Testis (tissue), 3 donors: ENCODE data around the gene ADGRA1. TPM values are rescaled to one million over a fixed set of nuclear protein-coding genes. Genes with fewer than 3 reads are reported as not detected.

Experiments
- DNase-seq: peaks from one replicate; pipeline ENCODE4 v3.0.0-alpha.2; 2019
- H3K27ac ChIP-seq, 2 donors: fragments of 200-600 bp; sonication (generic); one replicate each; pipeline ENCODE4 v1.5.1; 2019
- H3K27me3 ChIP-seq: fragments of 200-600 bp; sonication (generic); one replicate; pipeline ENCODE4 v1.5.1; 2019
- H3K36me3 ChIP-seq: fragments of 200-600 bp; sonication (generic); one replicate; pipeline ENCODE4 v1.5.1; 2017; ENCODE audit warnings: low read depth; ENCODE audit errors: missing control alignments
- H3K4me1 ChIP-seq: fragments of 200-600 bp; sonication (generic); one replicate; pipeline ENCODE4 v1.5.1; 2019
- H3K4me3 ChIP-seq, 2 donors: fragments of 200-600 bp; sonication (generic); one replicate each; pipeline ENCODE4 v1.5.1; 2017 to 2019
- H3K9me3 ChIP-seq: fragments of 200-600 bp; sonication (generic); one replicate; pipeline ENCODE4 v1.5.1; 2017
- POLR2A ChIP-seq: fragments of 450-650 bp; IDR thresholded peaks from one replicate; pipeline ENCODE4 v1.6.1; 2017; ENCODE audit warnings: antibody characterized with exemption, mild to moderate bottlenecking, moderate library complexity
- WGBS, 2 donors: methylation state at CpG; one replicate each; pipeline ENCODE4 v1.1.5; 2018; 5-methylcytosine and 5-hydroxymethylcytosine counted together
- intact Hi-C: fragments of 100-400 bp; cut with DNase I; formaldehyde crosslinking; loops from one replicate; pipeline ENCODE4 v1.15.1; 2023; ENCODE audit warnings: low total_unique reads
- polyA plus RNA-seq: library from polyadenylated mRNA; stranded (reverse); fragments of 350-450 nt; fragmentation: Illumina TruSeq; extraction: RNeasy Lipid Tissue Mini Kit (QIAGEN cat#74804); gene quantifications from one replicate; pipeline ENCODE4 v1.2.3, GENCODE V29; 2014; ENCODE audit warnings: low read depth, low replicate concordance; ENCODE audit not compliant: insufficient read depth
- total RNA-seq, 2 donors: library from RNA; depleted of rRNA; stranded (reverse); fragments of >200 nt; gene quantifications; one replicate each; pipeline ENCODE4 v1.2.3, GENCODE V29; 2016
- TF ChIP-seq, protein P1 (sequence below), 3 experiments: fragments of 450-650 bp in 2 of 3; fragments of 200-600 bp in 1 of 3; sonication (generic) in 1 of 3; IDR thresholded peaks; one replicate each; pipeline ENCODE4 v1.5.1; 2016 to 2019; ENCODE audit warnings: antibody characterized with exemption in 3 of 3, mild to moderate bottlenecking in 2 of 3, moderate library complexity in 1 of 3

The ADGRA1 gene
- total and polyA plus RNA-seq, 3 donors from 2014 or later, result 0.95 to 1.4 (median 1.1) TPM

DNA sequence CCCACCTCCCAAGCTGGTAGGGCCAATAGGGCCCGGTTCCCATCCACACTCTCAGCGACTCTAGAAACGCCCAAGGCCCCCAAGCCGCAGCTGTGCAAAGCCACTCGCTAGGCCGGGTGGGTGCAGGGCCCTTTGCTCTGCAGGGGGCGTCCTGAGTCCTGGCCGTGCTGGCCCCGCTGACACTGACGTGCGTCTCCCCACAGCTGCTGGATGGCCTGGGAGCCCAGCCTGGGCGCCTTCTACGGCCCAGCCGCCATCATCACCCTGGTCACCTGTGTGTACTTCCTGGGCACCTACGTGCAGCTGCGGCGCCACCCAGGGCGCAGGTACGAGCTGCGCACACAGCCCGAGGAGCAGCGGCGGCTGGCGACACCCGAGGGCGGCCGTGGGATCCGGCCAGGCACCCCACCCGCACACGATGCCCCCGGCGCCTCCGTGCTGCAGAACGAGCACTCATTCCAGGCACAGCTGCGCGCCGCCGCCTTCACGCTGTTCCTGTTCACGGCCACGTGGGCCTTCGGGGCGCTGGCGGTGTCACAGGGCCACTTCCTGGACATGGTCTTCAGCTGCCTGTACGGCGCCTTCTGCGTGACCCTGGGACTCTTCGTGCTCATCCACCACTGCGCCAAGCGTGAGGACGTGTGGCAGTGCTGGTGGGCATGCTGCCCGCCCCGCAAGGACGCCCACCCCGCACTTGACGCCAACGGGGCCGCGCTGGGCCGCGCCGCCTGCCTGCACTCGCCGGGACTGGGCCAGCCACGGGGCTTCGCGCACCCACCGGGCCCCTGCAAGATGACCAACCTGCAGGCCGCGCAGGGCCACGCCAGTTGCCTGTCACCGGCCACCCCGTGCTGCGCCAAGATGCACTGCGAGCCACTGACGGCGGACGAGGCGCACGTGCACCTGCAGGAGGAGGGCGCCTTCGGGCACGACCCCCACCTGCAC lies 40.7 kb downstream of the ADGRA1 start:
- DNase-seq, result no peak

DNA sequence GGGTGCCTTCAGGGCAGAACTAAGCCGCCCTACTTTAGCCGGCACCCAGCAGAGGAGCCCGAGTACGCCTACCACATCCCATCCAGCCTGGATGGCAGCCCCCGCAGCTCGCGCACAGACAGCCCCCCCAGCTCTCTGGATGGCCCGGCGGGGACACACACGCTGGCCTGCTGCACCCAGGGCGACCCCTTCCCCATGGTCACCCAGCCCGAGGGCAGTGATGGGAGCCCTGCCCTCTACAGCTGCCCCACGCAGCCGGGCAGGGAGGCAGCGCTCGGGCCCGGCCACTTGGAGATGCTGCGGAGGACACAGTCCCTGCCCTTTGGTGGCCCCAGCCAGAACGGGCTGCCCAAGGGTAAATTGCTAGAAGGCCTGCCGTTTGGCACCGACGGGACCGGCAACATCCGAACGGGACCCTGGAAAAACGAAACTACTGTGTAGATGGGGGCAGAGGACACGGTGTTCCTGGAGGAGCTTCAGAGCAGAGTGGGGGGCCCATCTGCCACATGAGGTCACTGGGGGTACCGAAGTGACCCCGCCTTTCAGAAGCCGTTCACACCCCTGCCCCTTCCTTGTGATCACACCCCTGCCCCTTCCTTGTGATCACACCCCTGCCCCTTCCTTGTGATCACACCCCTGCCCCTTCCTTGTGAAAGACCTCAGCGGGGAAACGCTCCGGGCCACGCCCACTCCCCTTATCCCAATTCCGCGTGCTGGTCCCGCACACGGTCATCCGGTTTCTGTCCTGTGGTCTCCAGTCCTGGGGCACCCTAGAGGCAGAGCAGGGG lies 41.5 kb downstream of the ADGRA1 start:
- no peak for DNase-seq
- Histone ChIP-seq H3K27me3 (no peaks in the 10 kb centered on the region), H3K4me1 (no peaks in the 10 kb centered on the region), H3K36me3 (no peaks in the 10 kb centered on the region), H3K4me3 (no peak overlapping the region), H3K27ac (no peak overlapping the region), H3K9me3 (no peaks in the 10 kb centered on the region)
- intact Hi-C loops, result no loop called here
- no peak for TF ChIP-seq POLR2A
- TF ChIP-seq, protein P1, sequence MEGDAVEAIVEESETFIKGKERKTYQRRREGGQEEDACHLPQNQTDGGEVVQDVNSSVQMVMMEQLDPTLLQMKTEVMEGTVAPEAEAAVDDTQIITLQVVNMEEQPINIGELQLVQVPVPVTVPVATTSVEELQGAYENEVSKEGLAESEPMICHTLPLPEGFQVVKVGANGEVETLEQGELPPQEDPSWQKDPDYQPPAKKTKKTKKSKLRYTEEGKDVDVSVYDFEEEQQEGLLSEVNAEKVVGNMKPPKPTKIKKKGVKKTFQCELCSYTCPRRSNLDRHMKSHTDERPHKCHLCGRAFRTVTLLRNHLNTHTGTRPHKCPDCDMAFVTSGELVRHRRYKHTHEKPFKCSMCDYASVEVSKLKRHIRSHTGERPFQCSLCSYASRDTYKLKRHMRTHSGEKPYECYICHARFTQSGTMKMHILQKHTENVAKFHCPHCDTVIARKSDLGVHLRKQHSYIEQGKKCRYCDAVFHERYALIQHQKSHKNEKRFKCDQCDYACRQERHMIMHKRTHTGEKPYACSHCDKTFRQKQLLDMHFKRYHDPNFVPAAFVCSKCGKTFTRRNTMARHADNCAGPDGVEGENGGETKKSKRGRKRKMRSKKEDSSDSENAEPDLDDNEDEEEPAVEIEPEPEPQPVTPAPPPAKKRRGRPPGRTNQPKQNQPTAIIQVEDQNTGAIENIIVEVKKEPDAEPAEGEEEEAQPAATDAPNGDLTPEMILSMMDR (IDR thresholded peaks at IDR 0.05), result no peak
- WGBS, 2 donors, result 55 to 73% methylated on average over 25 to 39 of the region's 39 CpGs

More for the DNA sequence above, 40.7 kb downstream of the ADGRA1 start:
- intact Hi-C loops, result no loop called here
- WGBS, 2 donors, result 76 to 81% methylated on average over 13 to 83 of the region's 83 CpGs
- no peak overlapping the region for H3K27ac ChIP-seq
- TF ChIP-seq, protein P1 (IDR thresholded peaks at IDR 0.05), result no peak
- no peak for TF ChIP-seq POLR2A
- H3K9me3 ChIP-seq, result no peaks in the 10 kb centered on the region
- peak overlapping the region in 1 of 2 donors; percentile 26 for H3K4me3 ChIP-seq
- H3K4me1 ChIP-seq, result no peaks in the 10 kb centered on the region
- H3K36me3 ChIP-seq, result no peaks in the 10 kb centered on the region
- H3K27me3 ChIP-seq, result no peaks in the 10 kb centered on the region

DNA sequence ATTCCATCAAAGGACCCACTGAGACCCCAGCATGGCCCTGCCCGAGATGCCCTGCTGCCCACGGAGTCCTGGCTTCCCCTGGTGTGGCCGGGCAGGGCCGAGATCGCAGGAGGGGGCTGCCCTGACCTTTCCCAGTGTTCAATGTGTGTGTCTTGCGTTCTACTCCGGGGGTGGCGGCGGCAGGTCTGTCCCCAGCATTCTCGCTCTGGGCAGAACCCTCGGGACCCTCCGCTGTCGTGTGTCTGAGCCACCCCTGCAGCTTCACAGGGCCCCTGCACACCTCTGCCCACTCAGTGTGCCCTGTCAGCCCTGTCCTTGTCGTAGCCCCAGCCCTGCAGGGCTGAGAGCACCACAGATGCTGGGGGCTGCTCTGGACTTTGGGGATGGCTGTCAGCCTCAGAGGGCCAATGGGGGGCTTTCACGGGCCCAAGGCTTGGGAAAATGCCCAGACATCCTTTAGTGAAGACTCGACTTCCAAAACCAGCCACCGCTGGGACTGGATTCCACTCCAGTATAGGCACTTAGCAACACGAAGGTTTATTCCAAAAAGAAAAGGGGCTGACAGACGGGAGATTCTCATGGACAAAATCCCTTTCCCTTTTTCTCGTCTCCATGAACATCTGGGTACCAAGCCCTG lies 42.3 kb downstream of the ADGRA1 start:
- Histone ChIP-seq H3K9me3 (no peaks in the 10 kb centered on the region), H3K27me3 (no peaks in the 10 kb centered on the region), H3K36me3 (no peaks in the 10 kb centered on the region), H3K27ac (no peak overlapping the region), H3K4me3 (no peak overlapping the region), H3K4me1 (no peaks in the 10 kb centered on the region)
- intact Hi-C loops, result no loop called here
- TF ChIP-seq, protein P1 (IDR thresholded peaks at IDR 0.05), result no peak
- no peak for TF ChIP-seq POLR2A
- 55 to 62% methylated on average over 8 to 20 of the region's 20 CpGs for WGBS, 2 donors
- DNase-seq, result no peak

DNA sequence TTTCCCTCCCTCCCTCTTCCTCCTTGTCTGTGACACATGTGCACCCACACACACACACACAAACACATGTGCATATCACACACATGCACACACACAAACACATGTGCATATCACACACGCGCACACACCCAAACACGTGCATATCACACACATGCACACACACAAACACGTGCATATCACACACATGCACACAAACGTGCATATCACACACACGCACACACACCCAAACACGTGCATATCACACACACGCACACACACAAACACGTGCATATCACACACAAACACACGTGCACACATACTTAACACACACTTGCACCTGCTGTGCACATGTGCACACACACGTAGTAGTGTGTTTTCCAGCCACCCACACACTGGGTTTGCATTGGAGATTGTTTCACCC lies 42.9 kb downstream of the ADGRA1 start:
- no peak for DNase-seq
- H3K4me1 ChIP-seq, result no peaks in the 10 kb centered on the region
- intact Hi-C loops, result no loop called here
- TF ChIP-seq, protein P1 (IDR thresholded peaks at IDR 0.05), result no peak
- TF ChIP-seq POLR2A, result no peak
- H3K4me3 ChIP-seq, result no peak overlapping the region
- H3K27ac ChIP-seq, result no peak overlapping the region
- WGBS, 2 donors, result 82 to 85% methylated on average over 11 of the region's 11 CpGs
- H3K36me3 ChIP-seq, result no peaks in the 10 kb centered on the region
- no peaks in the 10 kb centered on the region for H3K9me3 ChIP-seq
- no peaks in the 10 kb centered on the region for H3K27me3 ChIP-seq
